Gastrocnemius medialis (tissue), 4 donors: ENCODE results near the gene AMT. TPM values are rescaled to one million over a fixed set of nuclear protein-coding genes. Genes with fewer than 3 reads are reported as not detected.

Experiments
- ATAC-seq, 2 donors: fragments of 150-250 bp; one replicate each; pipeline ENCODE4 v1.9.1; 2016
- DNase-seq, 2 donors: peaks; one replicate each; pipeline ENCODE4 v3.0.0-alpha.2; 2019
- H3K27ac ChIP-seq, 4 donors: fragments of 200-600 bp; sonication (generic); 1 replicate in 1 of 4; 2 replicates in 3 of 4; pipeline ENCODE4 v1.5.1; 2016 to 2018; ENCODE audit warnings: mild to moderate bottlenecking in 2 of 4, moderate library complexity in 1 of 4
- H3K27me3 ChIP-seq, 3 donors: fragments of 200-600 bp; sonication (generic) in 2 of 3; 1 replicate in 1 of 3; 2 replicates in 2 of 3; pipeline versions ENCODE4 v1.5.1 to v1.6.0; 2016 to 2019; ENCODE audit warnings: mild to moderate bottlenecking in 1 of 3, moderate library complexity in 1 of 3
- H3K36me3 ChIP-seq, 2 donors: fragments of 200-600 bp; sonication (generic) in 1 of 2; one replicate each; pipeline ENCODE4 v1.5.1; 2017 to 2018
- H3K4me1 ChIP-seq, 2 donors: fragments of 200-600 bp; sonication (generic) in 1 of 2; one replicate each; pipeline ENCODE4 v1.5.1; 2016 to 2017; ENCODE audit warnings: mild to moderate bottlenecking in 2 of 2
- H3K4me3 ChIP-seq, 4 donors: fragments of 200-600 bp; sonication (generic) in 3 of 4; 1 replicate in 1 of 4; 2 replicates in 3 of 4; pipeline ENCODE4 v1.5.1; 2016 to 2019; ENCODE audit warnings: mild to moderate bottlenecking in 2 of 4
- H3K9me3 ChIP-seq, 3 donors: fragments of 200-600 bp; sonication (generic) in 2 of 3; 1 replicate in 1 of 3; 2 replicates in 2 of 3; pipeline ENCODE4 v1.5.1; 2016 to 2019
- CTCF ChIP-seq, 5 experiments: fragments of 450-650 bp in 3 of 5; fragments of 200-600 bp in 2 of 5; sonication (generic) in 2 of 5; IDR thresholded peaks in 4 of 5; conservative IDR thresholded peaks in 1 of 5; 1 replicate in 4 of 5; 2 replicates in 1 of 5; pipeline ENCODE4 v1.5.1; 2016 to 2019; ENCODE audit warnings: antibody characterized with exemption in 5 of 5, mild to moderate bottlenecking in 3 of 5, moderate library complexity in 3 of 5
- POLR2A ChIP-seq, 2 donors: fragments of 450-650 bp; IDR thresholded peaks; one replicate each; pipeline ENCODE4 v1.6.1; 2017; ENCODE audit warnings: antibody characterized with exemption in 2 of 2, mild to moderate bottlenecking in 2 of 2, moderate library complexity in 2 of 2
- in situ Hi-C, 4 donors: fragments of 200-750 bp; cut with MboI; loops; one replicate each; pipeline versions ENCODE4 v1.15.0 to v1.8.0; 2017; ENCODE audit warnings: low sequenced_read_pairs in 4 of 4
- intact Hi-C: fragments of 100-400 bp; cut with DNase I; formaldehyde crosslinking; loops from one replicate; pipeline ENCODE4 v1.15.1; 2023; ENCODE audit warnings: low total_unique reads
- total RNA-seq, 4 donors: library from RNA; depleted of rRNA; stranded (reverse); fragments of >200 nt; gene quantifications; one replicate each; pipeline versions ENCODE4 v1.1.0 to v1.2.3, GENCODE V29; 2016

Gene AMT
- total RNA-seq, 4 donors from 2014 or later = 0.52 to 1.3 (median 1.1) TPM; not detected in 1

- in situ Hi-C loops (loop anchor here in 2 of 4 donors (5.0 to 10.0 kb wide), 3 partner anchors 80 to 290 kb away; partner anchors contain the start of genes CCDC71 (in 1 of the 2) and USP4 (in 1 of the 2)), intact Hi-C loops (loop anchor here (1.0 to 5.0 kb wide), 3 partner anchors 62 to 216 kb away; no protein-coding TSS in a partner anchor)
- Histone ChIP-seq H3K4me3 (no peak overlapping the region), H3K27ac (peak overlapping the region; percentile 7 to 57 (median 28)), H3K9me3 (no peaks in the 10 kb centered on the region), H3K4me1 (peaks cover 20 to 26% of the 10 kb centered on the region in 2 donors), H3K27me3 (no peaks in the 10 kb centered on the region), H3K36me3 (no peaks in the 10 kb centered on the region)
- DNase-seq (no peak), ATAC-seq (peak; percentile 14 to 47)
- no peak for TF ChIP-seq POLR2A (IDR thresholded peaks at IDR 0.05)
Measured at GRCh38 chr3:49454898-49455681, 32.8 kb upstream of the AMT start.

- Histone ChIP-seq H3K27me3 (no peaks in the 10 kb centered on the region), H3K9me3 (no peaks in the 10 kb centered on the region), H3K27ac (peak overlapping the region; percentile 7 to 57 (median 28)), H3K36me3 (no peaks in the 10 kb centered on the region), H3K4me1 (peaks cover 18 to 20% of the 10 kb centered on the region in 2 donors), H3K4me3 (no peak overlapping the region)
- peak in 1 of 2 donors; percentile 42 for DNase-seq
- in situ Hi-C loops = loop anchor here in 2 of 4 donors (5.0 to 10.0 kb wide), 3 partner anchors 80 to 290 kb away; partner anchors contain the start of genes CCDC71 (in 1 of the 2) and USP4 (in 1 of the 2)
- peak; percentile 44 to 73 for ATAC-seq
- intact Hi-C loops = loop anchor here (1.0 kb wide), 1 partner anchor 217 kb away; no protein-coding TSS in a partner anchor
- TF ChIP-seq CTCF (IDR thresholded peaks at IDR 0.05 in 4 of 5, conservative IDR thresholded peaks at IDR 0.05 in 1 of 5) (peak in 4 of 5 experiments; percentile 14 to 69 (median 32)), POLR2A (IDR thresholded peaks at IDR 0.05) (no peak)
Measured at GRCh38 chr3:49454458-49454857, 32.2 kb upstream of the AMT start.

GRCh38 chr3:49453621-49454020, 31.3 kb upstream of the AMT start:
- intact Hi-C loops = loop anchor here (1.0 kb wide), 1 partner anchor 218 kb away; no protein-coding TSS in a partner anchor
- H3K36me3 ChIP-seq = no peaks in the 10 kb centered on the region

GRCh38 chr3:49445391-49445790, 23.1 kb upstream of the AMT start:
- no peak for ATAC-seq
- intact Hi-C loops (no loop called here), in situ Hi-C loops (loop anchor here (5.0 to 10.0 kb wide), 3 partner anchors 101 to 281 kb away; partner anchors contain the start of genes CCDC71 (in 3 of the 4) and USP4 (in 3 of the 4))
- no peak for DNase-seq
- Histone ChIP-seq H3K36me3 (no peaks in the 10 kb centered on the region), H3K27ac (no peak overlapping the region), H3K4me1 (peaks cover 0 to 4% of the 10 kb centered on the region in 2 donors), H3K27me3 (no peaks in the 10 kb centered on the region), H3K4me3 (no peak overlapping the region), H3K9me3 (no peaks in the 10 kb centered on the region)
- TF ChIP-seq CTCF (IDR thresholded peaks at IDR 0.05 in 4 of 5, conservative IDR thresholded peaks at IDR 0.05 in 1 of 5) (no peak), POLR2A (IDR thresholded peaks at IDR 0.05) (no peak)

More at GRCh38 chr3:49453621-49454020, 31.3 kb upstream of the AMT start:
- TF ChIP-seq POLR2A (IDR thresholded peaks at IDR 0.05) (no peak), CTCF (IDR thresholded peaks at IDR 0.05 in 4 of 5, conservative IDR thresholded peaks at IDR 0.05 in 1 of 5) (no peak)
- H3K9me3 ChIP-seq = no peaks in the 10 kb centered on the region
- no peak overlapping the region for H3K4me3 ChIP-seq
- DNase-seq = no peak
- no peaks in the 10 kb centered on the region for H3K27me3 ChIP-seq
- H3K27ac ChIP-seq = no peak overlapping the region
- H3K4me1 ChIP-seq = peaks cover 12 to 15% of the 10 kb centered on the region in 2 donors
- in situ Hi-C loops = loop anchor here in 2 of 4 donors (5.0 to 10.0 kb wide), 3 partner anchors 81 to 289 kb away; partner anchors contain the start of genes CCDC71 (in 1 of the 2) and USP4 (in 1 of the 2)
- ATAC-seq = no peak

- intact Hi-C loops = no loop called here
- in situ Hi-C loops = no loop called here
- Histone ChIP-seq H3K4me1 (no peaks in the 10 kb centered on the region), H3K36me3 (no peaks in the 10 kb centered on the region), H3K27me3 (no peaks in the 10 kb centered on the region), H3K27ac (no peak overlapping the region), H3K9me3 (no peaks in the 10 kb centered on the region), H3K4me3 (no peak overlapping the region)
- TF ChIP-seq CTCF (IDR thresholded peaks at IDR 0.05 in 4 of 5, conservative IDR thresholded peaks at IDR 0.05 in 1 of 5) (no peak), POLR2A (IDR thresholded peaks at IDR 0.05) (no peak)
- ATAC-seq = no peak
- DNase-seq = no peak
Measured at GRCh38 chr3:49434731-49435130, 12.5 kb upstream of the AMT start.
